ENCODE data around the gene MMRN1.

The MMRN1 gene

GRCh38 chr4:89952458-89952857, 57.8 kb downstream of the MMRN1 start:
- in situ Hi-C loops (cut with HindIII; ENCODE audit: low sequenced_read_pairs): no loop called here
- DNase-seq (ENCODE audit: low read depth, low spot score): no peak
- H3K4me3 ChIP-seq (ENCODE audit: low read depth, low read length): no peak overlapping the region
- TF ChIP-seq CTCF (IDR thresholded peaks at IDR 0.05; ENCODE audit: low read depth, low read length): no peak

- no peak overlapping the region for H3K4me3 ChIP-seq (ENCODE audit: low read depth, low read length)
- in situ Hi-C loops (cut with HindIII; ENCODE audit: low sequenced_read_pairs): no loop called here
- no peak for TF ChIP-seq CTCF (IDR thresholded peaks at IDR 0.05; ENCODE audit: low read depth, low read length)
- no peak for DNase-seq (ENCODE audit: low read depth, low spot score)
Measured at GRCh38 chr4:89954906-89955695, 60.4 kb downstream of the MMRN1 start.

- no peak overlapping the region for H3K4me3 ChIP-seq (ENCODE audit: low read depth, low read length)
- in situ Hi-C loops (cut with HindIII; ENCODE audit: low sequenced_read_pairs): no loop called here
- DNase-seq (ENCODE audit: low read depth, low spot score): no peak
- no peak for TF ChIP-seq CTCF (IDR thresholded peaks at IDR 0.05; ENCODE audit: low read depth, low read length)
Measured at GRCh38 chr4:89957046-89957926, 62.6 kb downstream of the MMRN1 start.

GRCh38 chr4:89981789-89982334, 87.2 kb downstream of the MMRN1 start:
- no peak overlapping the region for H3K4me3 ChIP-seq (ENCODE audit: low read depth, low read length)
- no peak for DNase-seq (ENCODE audit: low read depth, low spot score)
- no peak for TF ChIP-seq CTCF (IDR thresholded peaks at IDR 0.05; ENCODE audit: low read depth, low read length)
- in situ Hi-C loops (cut with HindIII; ENCODE audit: low sequenced_read_pairs): no loop called here

GRCh38 chr4:89988268-89988667, 93.6 kb downstream of the MMRN1 start:
- H3K4me3 ChIP-seq (ENCODE audit: low read depth, low read length): no peak overlapping the region
- no peak for DNase-seq (ENCODE audit: low read depth, low spot score)
- in situ Hi-C loops (cut with HindIII; ENCODE audit: low sequenced_read_pairs): no loop called here
- no peak for TF ChIP-seq CTCF (IDR thresholded peaks at IDR 0.05; ENCODE audit: low read depth, low read length)

GRCh38 chr4:89992744-89993143, 98.1 kb downstream of the MMRN1 start:
- in situ Hi-C loops (cut with HindIII; ENCODE audit: low sequenced_read_pairs): no loop called here
- no peak for TF ChIP-seq CTCF (IDR thresholded peaks at IDR 0.05; ENCODE audit: low read depth, low read length)
- H3K4me3 ChIP-seq (ENCODE audit: low read depth, low read length): no peak overlapping the region
- DNase-seq (ENCODE audit: low read depth, low spot score): no peak
